GM19467 (cell line): ENCODE data around the gene C17orf67.

Experiments used
- ATAC-seq: cut with Tn5 transposase; IDR thresholded peaks from one replicate; pipeline ENCODE4 v1.9.1; 2021; ENCODE audit warnings: mild to moderate bottlenecking, moderate library complexity; ENCODE audit not compliant: unreplicated experiment

Gene C17orf67

DNA sequence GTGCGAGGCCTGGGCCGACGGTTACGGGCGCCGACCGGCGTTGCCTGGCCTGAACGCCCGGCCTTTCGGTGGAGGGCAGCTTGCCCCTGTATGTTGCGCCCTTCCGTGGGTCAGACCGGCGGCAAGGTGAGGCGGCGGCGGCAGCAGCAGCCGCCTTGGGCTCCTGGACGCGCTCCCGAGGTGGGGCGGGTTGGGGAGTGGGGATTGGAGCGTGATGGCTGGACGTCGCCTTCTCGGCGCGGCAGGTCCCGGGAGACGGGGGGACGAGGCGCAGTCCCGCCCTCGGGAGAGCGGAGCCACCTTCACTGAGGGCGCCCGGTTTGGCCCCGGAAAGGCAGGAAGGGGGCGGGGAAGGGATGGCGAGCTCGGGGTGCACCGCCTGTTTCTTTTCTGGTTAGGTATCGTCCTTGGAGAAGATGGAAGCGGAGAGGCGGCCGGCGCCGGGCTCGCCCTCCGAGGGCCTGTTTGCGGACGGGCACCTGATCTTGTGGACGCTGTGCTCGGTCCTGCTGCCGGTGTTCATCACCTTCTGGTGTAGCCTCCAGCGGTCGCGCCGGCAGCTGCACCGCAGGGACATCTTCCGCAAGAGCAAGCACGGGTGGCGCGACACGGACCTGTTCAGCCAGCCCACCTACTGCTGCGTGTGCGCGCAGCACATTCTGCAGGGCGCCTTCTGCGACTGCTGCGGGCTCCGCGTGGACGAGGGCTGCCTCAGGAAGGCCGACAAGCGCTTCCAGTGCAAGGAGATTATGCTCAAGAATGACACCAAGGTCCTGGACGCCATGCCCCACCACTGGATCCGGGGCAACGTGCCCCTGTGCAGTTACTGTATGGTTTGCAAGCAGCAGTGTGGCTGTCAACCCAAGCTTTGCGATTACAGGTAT lies 902 bp upstream of the C17orf67 start:
- peak; percentile 16 for ATAC-seq

DNA sequence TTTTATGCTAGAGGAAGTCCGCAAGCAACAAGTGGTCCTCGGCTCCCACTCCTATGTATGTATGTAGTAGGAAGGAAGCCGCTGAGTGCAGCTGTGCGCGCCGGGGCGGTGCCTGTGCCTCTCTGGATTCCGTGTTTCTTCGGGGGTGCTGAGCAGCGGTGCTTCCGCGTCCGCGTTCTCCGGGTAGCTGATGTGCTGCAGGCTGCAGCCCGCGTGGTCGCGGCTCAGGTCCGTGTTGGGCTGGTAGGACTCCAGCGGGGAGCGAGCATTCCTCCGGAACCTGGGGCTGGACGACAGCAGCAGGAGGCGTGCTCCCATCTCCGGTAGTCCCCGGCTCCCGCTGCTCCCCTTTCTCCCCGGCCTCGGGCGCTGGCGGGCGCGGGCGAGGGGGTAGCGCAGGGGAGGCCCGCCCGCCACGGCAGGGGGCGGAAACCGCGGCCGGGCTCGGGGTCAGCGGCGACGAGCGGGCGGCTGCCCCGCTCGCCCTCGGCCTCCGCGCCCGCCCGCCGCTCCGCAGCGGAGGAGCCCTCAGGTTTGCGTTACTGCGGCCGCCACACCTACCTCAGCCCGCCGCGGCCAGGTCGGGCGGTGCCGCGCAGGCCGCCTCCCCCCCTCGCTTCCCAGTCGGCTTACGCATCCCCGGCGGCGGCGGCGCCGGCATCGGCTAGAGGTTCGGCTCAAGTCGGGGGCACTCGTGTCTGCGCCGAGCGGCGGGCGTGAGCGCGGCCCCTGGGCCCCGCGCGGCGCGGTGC lies 487 bp downstream of the C17orf67 start:
- peak; percentile 47 for ATAC-seq

DNA sequence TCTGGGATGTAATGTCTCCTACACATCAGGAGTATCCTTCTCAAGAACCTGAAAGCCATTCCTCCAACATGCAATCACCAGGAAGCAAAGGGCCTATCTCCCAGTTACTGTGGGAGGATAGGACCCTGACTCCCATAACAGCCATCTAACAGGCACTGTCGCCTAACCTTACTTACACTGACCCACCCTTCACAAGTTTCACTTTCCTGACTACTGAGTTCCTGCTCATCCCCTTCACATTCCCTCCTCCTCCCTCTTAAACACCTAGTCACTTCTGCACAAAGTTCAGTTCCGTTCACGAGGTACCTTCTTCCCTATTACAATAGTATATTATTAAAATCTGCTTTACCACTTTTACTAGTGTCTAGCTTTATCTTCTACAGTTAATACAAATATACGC lies 1.3 kb downstream of the C17orf67 start:
- no peak for ATAC-seq

DNA sequence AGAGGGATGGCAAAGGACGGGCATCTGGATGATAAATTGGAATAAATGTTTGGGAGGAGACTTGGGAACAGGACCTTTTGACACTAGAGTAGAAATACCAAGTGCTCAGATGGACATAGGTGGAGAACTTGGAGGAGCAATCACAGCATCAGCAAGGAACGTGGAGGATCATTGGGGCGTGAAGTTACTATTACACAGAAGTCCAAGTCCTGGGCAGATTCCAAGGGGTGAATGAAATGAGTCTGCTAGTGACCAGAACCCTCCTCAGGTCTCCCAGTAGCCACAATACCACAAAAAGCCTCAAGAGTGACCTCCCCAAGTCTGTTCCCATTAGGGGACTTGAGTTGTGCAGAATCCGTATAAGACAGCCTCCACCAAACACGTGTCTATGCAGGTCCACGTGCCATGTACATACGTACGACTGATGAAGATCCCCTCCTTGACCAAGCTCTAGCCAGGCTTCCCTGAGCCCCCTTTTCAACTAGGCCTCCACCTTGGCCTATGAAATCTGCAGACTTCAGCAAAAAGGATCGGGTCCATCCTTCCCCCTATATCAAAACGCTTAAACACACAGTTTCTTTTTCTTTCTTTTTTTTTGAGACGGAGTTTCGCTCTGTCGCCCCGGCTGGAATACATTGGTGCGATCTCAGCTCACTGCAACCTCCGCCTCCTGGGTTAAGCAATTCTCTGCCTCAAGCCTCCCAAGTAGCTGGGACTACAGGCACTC lies 2.2 kb downstream of the C17orf67 start:
- no peak for ATAC-seq

DNA sequence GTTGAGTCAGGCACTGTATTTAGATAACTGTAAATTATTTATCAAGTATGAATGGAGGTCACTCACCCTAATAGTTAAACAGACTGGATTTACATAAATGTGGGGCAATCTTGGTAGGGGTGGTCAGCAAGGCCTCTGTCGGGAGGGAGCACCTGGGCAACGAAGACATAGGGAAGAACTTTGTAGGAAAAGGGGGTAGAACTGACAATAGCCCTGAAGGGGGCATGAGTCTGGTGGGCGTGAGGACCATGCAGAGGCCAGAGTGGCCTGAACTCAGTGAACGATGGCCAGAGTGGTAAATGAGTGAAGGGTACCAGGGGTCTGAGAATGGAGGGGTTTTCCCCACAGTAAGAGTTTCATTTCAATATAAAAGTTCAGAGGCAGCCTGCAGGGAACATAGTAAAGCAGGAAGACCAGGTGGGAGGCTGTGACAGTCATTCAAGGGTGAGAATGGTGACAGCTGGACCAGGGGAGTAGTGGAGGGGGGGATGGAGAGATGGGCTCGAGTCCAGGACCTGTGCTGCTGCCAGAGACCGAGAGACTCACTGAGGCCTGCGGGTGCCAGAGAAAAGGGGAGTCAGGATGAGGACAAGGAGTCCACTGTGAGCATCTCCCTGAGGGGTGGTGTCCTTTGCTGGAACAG lies 2.9 kb downstream of the C17orf67 start:
- ATAC-seq = no peak

DNA sequence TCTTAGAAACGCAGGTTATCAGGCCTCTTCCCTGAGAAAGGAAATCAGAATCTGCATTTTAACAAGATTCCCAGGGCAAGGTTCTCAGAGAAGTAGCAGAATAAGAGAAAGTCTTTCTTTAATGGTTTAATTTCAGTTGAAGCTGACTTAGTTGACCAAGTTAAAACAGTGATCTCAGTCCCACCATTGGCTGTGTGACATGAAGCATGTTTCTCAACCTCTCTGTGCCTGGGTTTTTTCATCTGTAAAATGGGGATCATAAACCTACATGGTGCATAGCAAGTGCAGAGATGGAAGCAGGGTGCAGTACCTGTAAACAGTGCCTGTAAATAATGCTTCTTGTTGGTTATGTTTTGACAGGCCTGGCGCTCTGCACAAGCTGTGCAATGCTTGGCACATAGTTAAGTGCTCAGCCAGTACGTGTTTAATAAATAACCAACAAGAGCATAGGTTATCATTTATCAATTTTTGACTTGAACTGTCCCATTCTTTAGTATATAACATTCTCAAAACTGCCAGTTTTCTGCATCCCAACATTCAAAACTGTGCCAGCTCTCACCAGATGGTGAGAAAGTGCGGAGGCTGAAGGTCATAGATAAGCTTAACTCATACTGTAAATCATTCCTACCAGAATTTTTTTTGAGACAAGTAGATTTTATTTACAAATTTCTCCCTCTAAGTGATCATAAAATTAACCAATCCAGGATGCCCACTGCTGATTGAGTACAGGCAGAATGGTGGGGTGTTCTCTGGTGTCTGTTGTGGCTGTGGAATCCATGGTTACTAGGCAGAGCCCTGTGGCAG lies 6.9 kb downstream of the C17orf67 start:
- ATAC-seq = no peak

DNA sequence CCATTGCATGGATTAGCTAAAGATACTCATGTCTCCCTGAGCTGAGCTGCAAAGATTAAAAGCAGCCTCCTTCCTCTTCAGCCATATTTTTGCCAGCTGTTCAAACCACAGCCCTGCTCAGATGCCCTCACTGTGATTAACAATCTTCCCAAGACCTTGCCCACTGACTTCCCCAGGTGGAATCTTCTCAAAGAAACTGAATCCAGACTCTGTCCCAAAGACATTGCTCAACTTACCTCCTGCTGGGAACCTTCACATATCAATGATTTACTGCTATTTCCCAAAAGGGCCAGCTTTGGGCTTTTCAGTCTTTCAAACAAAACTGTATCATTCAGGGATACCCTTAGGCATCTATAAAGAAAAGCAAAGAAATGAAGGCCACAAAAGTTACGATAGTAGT lies 9.2 kb downstream of the C17orf67 start:
- no peak for ATAC-seq

DNA sequence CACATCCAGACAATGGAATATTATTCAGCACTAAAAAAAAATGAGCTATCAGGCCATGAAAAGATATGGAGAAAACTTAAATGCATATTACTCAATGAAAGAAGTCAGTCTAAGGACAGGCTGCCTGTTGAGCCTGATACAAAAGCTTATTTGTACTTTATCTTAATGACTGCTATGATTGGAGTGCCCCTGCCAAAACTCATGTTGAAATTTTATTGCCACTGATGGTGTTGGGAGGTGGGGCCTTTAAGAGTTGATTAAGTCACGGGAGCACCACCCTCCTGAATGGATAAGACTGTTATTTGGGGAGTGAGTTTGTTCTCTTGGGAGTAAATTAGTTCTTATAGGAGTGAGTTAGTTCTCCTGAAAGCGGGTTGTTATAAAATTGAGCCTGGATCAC lies 9.9 kb downstream of the C17orf67 start:
- ATAC-seq = no peak

DNA sequence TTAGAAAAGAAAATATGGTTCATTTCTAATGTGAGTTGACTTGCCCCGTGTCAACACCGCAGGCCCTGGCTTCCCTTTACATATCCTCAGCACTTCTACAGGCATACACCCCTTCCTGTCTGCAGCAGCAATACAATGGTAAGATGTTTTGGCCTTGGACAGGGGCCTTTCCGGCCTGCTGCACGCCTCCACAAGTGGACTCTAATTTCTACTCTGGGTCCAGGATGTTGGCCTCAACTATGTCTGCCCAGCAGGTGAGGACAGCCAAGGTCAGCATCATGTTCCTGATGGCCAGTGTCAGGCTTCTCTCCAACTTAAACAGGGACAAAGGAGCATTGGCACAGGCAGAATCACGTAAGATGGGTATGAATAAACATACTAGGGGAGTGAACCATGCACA lies 11.0 kb downstream of the C17orf67 start:
- ATAC-seq = no peak

DNA sequence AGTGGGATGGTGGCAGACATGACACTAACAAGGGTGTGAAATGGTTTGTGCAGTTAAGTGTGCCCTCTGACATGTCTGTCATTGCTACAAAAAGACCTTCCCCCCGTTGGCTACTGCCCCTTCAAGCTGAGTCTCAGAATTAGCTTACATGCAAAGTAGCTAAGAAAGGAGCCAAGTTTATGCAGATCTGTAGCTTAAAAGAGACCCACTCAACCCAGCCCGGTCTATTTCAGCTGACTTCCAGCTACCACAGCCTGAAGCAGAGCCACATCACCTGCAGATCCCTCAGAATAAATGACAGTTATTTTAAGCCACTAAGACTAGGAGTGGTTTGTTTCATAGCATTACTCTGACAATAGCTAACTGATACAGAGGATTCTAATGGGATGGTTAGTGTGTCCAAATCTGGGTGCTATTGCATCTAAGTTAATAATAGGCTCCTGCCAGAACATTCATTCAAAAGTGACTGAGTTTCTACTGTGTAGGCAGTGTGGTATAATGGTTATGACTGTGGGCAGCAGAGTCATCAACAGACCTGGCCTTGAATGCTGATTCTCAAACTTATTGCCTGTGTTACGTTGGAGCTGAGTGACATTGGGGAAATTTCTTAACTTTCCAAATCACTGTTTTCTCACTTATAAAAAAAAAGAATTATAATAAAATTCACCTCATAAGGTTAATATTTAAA lies 11.7 kb downstream of the C17orf67 start:
- ATAC-seq = no peak

DNA sequence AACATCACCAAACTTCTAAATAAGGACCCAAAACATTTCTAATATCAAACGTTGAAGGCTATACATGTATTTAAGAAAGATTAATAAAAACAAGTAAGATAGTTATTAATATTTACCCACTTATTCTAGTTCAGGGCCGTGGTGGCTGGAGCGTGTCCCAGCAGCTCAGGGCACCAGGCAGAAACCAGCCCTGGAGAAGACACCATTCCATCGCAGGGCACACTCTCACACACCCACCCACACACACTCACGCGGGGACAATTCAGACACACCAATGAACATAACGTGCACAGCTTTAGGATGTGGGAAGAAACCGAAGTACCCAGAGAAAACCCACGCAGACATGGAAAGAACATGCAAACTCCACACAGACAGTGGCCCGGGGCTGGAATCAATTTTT lies 13.5 kb downstream of the C17orf67 start:
- no peak for ATAC-seq

DNA sequence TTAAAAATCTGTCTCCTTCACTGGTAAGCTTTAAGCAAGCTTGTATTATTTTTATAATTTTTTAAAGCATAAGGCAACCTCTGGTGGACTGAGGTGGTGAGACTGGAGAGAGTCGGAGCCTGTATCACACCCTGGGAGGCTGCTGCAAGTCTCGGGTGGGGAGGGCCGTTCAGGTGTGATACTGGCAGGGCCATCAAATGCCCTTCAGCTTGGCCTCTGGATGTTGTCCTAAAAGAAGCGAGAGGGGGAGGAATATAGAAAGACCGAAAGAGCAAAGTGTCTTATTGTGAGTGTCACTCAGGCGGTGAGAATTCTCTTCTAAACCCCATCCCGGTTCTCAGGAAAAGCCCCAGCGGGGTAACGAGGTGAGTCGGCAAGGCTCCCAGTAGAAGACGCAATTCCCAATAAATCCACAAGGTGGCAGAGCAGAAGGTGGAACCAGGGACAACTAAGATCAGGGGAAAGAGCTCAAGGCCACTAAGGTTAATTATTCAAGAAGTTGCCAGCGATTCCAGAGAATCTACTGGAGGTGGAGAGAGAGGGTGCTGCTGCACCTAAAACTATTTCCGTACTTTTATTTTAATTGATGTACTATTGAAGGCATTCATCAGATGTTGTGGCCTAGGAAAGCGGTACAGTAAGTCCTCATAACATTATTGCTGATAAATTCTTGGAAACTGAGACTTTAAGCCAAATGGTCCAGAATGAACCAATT lies 14.1 kb downstream of the C17orf67 start:
- ATAC-seq = peak; percentile 74

DNA sequence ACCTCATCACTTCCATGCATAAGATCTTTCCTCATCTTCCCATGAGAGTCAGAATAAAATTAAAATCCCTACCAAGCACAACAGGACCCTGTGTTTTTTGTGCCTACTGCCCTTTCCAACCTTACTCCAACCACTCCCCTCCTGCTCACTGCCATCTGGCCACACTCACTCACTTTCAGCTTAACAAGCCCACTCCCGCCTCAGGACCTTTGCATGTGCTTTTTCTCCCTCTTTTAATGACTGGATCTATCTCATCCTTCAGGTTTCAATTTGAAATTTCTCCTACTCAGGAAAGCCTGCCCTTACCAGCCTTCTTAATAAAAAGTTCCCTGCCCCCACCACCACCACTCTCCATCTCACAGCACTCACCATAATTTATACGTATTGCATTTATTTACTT lies 14.7 kb downstream of the C17orf67 start:
- ATAC-seq = no peak

DNA sequence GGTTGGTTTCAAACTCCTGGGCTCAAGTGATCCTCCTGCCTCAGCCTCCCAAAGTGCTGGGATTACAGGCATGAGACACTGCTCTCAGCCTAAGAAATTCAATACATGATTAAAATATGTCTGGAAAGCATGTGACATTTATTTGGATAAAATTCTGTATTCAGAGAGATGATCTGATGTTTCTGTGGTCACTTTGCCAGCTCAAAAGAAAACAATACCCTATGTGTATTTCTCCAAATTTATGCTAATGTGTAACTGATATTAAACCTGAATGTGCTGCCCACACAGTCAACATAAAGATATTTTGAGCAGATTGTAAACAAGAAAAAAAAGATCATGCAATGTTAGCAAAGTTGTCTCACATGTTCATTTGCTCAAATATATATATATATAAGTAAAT lies 16.7 kb downstream of the C17orf67 start:
- ATAC-seq = no peak

DNA sequence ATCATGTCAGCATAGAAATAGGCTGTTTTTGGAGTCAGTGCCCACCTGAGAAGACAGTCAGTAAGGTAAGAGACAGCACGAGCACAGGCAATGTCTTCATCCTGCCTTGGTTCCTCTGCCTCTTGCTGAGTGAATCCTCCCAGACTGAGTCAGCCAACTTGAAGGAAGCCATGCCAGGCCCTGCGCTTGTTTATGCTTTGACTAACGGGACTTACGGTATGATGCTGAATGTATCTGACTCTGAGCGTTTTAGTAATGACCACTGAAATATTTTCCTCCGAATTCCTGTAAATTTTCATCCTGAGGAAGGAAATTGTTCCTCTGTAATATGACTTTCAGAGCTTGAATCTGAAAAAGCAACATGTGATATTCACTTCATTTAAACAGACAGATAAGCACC lies 18.0 kb downstream of the C17orf67 start:
- ATAC-seq = no peak

DNA sequence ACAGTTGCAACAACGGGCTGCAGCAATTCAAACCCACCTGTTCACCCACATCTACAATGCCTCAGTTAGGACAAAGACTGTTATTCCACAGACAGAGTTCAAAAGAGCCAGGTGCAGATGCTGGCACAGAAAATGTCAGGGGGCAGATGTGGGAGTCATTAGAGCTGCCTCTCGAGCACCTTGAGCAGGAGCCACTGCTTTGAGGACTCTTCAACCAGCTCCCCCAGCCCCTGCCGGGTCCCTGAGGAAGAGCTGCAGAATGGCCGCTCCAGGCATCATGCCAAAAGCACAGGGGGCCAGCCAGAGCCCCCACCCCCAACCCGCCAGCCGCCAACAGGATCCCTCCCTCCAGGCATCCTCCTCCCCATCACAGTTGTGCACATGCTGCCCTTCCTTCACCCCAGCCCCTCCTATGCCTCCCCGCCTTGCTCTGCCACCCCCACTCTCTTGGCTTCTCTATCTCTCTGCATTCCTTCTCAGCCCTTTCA lies 20.8 kb downstream of the C17orf67 start:
- no peak for ATAC-seq

DNA sequence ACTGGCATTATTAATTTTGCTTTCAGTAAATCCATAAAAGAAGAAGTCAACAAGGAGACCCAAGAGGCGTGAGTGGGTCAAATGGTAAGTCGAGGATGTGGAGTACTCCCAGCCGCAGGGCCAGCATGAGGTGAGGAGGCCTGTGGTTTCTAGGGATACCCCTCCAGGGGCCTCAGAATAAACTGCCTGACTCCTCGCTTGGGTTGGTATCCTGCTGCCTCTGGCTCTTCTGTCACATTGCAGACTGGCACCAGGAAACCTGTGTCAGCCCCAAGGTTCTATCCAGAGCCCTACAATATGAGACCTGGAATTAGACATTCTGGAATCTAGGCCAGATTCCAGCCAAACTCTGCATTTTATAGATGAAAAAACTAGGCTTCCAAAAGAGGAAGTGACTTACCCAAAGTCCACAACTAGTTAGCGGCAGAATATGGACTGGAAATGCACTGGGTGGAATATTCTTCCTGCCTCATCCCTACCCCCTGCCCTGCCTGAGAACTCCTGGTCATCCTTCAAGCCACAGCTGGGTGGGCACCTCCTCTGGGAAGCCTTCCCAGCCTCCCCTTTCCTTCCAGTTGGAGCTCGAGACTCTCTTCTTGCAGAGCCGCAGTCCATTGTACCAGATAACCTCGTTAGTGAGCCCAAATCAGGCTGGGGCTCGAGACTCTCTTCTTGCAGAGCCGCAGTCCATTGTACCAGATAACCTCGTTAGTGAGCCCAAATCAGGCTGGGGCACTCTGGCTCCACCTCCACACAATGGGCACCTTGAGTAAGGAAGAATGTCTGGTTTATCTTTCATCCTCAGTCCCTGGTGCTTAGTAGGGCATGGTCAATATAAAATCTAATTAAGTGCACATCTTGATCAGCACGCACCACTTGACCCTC lies 22.6 kb downstream of the C17orf67 start:
- no peak for ATAC-seq

DNA sequence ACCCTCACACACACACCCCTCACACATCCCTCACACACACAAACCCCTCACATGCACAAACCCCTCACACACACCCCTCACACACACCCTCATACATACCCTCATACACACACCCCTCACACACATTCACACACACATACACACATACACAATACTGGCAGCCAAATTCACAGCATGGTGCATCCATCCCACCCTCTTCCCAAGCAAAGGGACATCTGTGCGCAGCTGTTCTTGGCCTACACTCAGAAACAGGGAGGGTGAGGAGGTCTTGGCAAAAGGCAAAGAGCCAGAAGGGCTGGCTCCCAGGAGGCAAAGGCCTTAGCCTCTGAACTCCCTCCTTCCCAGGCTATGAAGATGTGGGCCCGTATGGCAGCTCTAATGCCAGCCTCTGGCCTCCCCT lies 23.4 kb downstream of the C17orf67 start:
- ATAC-seq = no peak
